GM12801 (cell line): ENCODE data around the gene PLCB4.

Experiments used
- TF ChIP-seq, protein P1 (sequence below): IDR thresholded peaks from one replicate; pipeline ENCODE4 v1.5.1; 2011; ENCODE audit warnings: control low read depth; ENCODE audit not compliant: insufficient read length; ENCODE audit errors: extremely low read depth

The PLCB4 gene

DNA sequence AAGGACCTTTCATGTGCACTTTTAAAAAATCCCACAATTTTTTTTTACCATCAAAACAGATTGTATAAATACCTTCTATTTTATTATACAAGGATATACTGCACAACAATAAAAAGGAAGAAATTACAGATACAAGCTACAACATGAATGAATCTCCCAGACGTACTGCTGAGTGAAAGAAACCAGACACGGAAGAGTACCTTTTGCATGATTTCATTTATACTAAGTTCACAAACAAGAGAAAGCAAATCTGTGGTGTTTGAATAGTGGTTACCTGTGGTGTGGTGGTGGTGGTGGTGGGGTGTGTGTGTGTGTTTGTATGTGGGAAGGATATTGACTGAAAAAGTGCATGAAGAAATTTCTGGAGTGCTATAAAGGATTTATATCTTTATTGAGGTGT lies 6.8 kb upstream of the PLCB4 start:
- TF ChIP-seq, protein P1, sequence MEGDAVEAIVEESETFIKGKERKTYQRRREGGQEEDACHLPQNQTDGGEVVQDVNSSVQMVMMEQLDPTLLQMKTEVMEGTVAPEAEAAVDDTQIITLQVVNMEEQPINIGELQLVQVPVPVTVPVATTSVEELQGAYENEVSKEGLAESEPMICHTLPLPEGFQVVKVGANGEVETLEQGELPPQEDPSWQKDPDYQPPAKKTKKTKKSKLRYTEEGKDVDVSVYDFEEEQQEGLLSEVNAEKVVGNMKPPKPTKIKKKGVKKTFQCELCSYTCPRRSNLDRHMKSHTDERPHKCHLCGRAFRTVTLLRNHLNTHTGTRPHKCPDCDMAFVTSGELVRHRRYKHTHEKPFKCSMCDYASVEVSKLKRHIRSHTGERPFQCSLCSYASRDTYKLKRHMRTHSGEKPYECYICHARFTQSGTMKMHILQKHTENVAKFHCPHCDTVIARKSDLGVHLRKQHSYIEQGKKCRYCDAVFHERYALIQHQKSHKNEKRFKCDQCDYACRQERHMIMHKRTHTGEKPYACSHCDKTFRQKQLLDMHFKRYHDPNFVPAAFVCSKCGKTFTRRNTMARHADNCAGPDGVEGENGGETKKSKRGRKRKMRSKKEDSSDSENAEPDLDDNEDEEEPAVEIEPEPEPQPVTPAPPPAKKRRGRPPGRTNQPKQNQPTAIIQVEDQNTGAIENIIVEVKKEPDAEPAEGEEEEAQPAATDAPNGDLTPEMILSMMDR = no peak

DNA sequence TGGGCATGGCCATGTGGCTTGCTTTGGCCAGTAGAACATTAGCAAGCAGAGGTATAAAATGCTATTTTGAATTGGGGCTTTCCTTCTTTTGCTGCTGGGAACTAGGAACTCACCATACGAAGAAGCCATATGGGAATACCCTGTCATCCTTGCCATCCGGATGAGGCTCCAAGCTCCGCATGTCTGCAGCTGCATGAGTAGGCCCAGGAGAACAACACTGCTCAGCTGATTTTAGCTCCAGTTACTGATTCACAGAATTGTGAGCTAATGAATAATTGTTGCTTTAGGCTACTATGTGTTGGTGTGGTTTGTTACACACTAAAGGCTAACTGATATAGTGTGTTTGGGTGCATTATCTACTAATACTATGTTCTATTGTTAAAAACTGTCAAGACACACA lies 2.7 kb upstream of the PLCB4 start:
- TF ChIP-seq, protein P1 = no peak

DNA sequence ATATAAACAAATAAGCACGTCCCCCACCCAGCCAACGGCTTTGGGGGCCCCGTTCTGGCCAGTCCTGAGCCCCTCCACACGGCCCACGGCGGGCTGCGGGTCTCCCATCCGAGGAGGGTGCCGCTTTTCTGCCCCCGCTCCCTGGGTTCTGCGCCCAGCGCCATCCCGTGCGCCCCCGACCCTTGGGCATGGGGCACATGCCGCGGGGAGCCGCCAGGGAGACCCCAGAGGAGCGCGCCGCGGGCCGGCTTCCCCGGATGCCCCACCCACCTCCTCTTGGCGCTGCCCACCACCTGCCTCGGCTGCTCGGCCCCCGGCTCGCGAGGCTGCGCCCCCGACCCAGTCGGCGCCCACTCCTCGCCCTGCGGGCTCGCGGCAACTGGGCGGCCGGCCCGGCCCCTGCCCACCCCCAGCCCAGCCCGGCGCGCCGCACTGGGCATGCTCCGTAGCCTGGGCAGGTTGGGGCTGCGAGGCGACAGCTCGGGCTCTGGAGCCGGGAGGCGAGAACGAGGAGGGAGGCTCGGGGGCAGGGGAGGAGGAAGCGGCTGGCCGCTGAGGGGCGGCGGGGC lies 570 bp upstream of the PLCB4 start:
- TF ChIP-seq, protein P1 = no peak

DNA sequence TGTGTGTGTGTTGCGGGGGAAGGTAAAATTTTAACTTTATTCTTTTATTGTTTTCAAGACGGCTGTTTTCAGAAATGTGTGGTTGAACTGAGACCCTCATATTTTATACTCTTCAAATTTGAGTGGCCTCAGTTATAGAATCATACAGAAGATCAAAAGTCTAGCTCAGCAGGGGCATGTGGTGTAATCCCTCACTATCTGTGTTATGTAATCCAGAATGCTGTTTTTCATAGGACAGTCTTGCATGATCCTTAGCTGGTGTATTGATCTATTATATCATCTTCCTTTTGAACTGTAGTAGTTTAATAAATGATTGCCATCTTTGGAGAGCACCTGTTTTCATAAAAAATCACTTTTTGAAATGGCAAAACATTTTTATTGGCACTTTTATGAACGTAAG lies 1.4 kb downstream of the PLCB4 start:
- TF ChIP-seq, protein P1 = no peak

DNA sequence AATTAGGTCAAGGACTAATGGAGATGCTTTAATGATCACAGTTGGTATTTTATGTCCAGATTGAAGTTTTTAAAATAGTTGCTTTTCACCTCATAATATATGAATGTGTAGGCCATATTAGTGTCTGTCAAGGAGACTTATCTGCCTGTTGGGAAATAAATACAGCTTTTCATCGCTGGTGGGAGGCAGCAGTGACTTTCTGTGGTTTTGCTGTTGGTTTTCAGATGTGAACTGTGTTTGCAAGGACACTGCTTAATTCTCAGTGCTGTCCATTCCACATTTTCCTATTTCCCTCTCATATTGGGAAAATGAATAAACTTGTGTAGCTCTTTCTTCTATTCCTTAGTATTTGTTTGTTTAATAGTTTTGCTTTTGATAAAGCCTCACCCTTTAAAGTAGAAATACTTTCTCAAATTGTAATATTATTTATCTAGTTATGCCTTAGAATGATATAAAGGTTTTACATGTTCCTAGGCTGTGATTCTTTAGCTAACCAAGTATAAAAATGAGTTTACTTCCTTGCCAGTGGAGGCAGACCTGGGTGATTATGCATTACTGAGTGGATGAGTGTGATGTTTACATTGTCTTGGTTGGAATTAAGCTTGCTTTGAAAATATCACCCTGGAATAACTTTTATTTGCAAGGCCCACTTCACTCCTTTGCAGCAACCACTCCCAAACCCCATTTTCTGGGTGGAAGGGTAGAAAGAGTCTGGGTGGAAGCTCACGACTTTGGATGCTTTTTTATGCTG lies 3.3 kb downstream of the PLCB4 start:
- TF ChIP-seq, protein P1 = no peak

DNA sequence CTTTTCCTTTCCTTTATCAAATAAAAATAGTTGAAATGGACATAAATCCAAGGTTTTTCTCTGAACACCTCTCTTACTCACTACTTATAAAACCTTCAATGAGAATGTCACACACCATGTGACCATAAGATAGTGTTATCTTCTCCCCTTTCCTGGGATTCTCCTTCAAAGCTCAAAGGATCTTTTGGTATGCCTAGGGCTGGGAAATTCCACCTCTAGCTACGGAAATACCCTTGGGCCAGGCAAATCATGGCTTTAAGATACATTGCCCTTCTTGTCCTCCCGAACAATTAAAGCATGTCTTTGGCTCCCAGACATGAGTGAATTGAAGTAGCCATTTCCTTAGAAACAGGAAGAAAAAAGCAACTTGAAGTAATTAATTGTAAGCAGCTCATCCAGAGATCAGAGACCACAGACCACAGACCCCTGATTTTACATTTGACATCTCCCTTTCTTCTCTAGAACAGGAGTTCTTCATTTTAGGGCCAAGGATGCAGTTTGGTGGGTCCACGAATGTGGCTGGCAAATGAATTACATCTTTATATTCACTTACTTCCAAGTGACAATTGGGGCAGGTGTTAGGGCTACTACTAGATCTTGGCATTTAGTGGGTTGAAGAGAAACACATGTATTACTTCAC lies 4.1 kb downstream of the PLCB4 start:
- TF ChIP-seq, protein P1 = no peak

DNA sequence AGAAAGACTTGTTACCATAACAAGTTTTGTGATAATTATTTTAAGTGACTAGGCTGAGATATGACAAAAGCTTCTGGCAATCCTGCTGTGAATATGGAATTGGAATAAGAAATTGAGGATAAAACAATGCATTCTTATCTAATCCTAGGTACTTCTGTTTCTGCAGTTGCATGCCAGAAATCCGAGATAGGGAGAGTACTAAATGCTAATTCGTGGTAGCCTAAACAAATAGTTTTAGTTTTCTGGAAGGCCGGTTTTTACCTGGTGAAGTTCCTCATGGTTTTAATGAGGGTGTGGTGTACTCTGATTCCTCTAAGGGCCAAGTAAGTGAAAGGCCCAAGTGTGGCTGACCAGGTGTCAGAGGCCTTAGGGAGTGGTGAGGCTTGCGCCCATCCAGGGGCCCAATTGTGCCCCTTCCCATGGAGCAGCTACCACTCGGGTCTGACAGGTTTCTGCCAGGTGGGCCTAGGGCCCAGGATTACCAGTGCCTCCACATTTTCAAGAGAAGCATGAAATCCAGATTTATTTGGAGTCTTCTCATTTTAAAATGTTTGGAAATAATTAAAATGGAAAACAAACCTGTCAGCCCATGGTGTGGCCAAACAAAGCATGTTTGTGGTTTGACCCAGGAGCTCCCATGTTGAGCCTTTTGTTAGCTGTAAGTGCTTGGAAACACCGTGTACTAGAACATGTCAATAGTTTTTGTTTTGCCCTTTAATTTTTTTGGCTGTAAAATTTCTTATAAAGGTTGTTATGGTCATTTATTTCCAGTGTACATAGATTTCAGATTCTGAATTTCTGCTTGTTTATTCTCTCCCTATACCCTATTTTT lies 6.6 kb downstream of the PLCB4 start:
- TF ChIP-seq, protein P1 = no peak
